ENCODE results near the gene FN1. TPM values are rescaled to one million over a fixed set of nuclear protein-coding genes. Genes with fewer than 3 reads are reported as not detected.
"Not testable (repeated sequence)": the region's sequence is repeated elsewhere in the genome, so short reads cannot be mapped to it uniquely, and the experiment has no call there.

The FN1 gene
- total RNA-seq, 3 donors from 2014 or later (not counting 1 experiment from before 2014, with no cell fraction given): 0.30 TPM; not detected in 2

- no peaks in the 10 kb centered on the region for H3K36me3 Mint-ChIP-seq
- Histone ChIP-seq H3K27ac (ENCODE audit: low read length) (no peak overlapping the region), H3K4me3 (ENCODE audit: low read length) (no peak overlapping the region), H3K36me3 (ENCODE audit: control insufficient read depth, insufficient read depth, low read length) (no peaks in the 10 kb centered on the region), H3K9me3 (ENCODE audit: control insufficient read depth, insufficient read depth, low read length) (no peaks in the 10 kb centered on the region), H3K27me3 (ENCODE audit: control insufficient read depth, insufficient read depth, low read length) (peaks cover 6% of the 10 kb centered on the region), H3K4me1 (ENCODE audit: control insufficient read depth, insufficient read depth, low read length) (no peaks in the 10 kb centered on the region)
- no peaks in the 10 kb centered on the region for H3K4me1 Mint-ChIP-seq
- ATAC-seq (no peak), DNase-seq (no peak)
- peaks cover 9 to 25% of the 10 kb centered on the region in 2 donors for H3K27me3 Mint-ChIP-seq (ENCODE audit: low read depth in 2 of 2)
- H3K27ac Mint-ChIP-seq: no peak overlapping the region
- 82% methylated on average over 1 of the region's 1 CpG for WGBS (ENCODE audit: insufficient coverage)
- no peak overlapping the region for H3K4me3 Mint-ChIP-seq
- peaks cover 0 to 2% of the 10 kb centered on the region in 2 donors for H3K9me3 Mint-ChIP-seq
- TF ChIP-seq CTCF (IDR thresholded peaks at IDR 0.05): no peak
- intact Hi-C loops (cut with micrococcal nuclease): no loop called here
Measured at GRCh38 chr2:215413484-215413777, 22.4 kb downstream of the FN1 start.

DNA sequence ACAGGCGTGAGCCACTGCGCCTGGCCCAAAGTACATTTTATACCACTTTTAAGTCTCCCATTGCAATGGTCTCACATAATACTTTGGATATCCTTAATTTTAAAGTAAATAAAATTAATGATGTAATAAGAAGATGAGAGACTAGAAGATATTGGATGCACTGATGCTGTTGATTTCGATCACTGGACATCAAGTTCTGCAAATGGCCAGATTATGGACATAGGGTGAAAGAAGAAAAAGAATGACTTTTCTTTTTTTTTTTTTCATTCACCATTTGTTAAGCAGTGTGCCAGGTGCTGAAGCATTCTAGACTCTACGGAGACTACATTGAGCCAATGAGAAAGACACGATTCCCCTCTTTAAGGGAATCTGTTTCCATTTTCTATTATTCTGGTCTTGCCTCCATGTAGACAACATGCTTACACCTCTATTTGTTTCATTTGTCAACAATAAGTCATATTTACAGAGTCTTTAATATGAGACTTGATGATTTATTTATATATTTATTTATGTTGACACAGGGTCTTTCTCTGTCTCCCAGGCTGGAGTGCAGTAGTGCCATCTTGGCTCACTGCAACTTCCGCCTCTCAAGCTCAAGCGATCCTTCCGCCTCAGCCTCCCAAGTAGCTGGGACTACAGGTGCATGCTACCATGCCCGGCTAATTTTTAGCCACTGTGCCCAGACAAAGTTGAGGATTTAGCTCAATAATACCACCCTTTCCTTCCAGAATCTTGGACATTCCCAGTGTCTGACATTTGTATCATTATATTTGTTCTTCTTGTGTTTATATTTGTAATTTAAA, 23.7 kb downstream of the FN1 start:
- no peaks in the 10 kb centered on the region for H3K4me1 Mint-ChIP-seq
- Histone ChIP-seq H3K4me3 (ENCODE audit: low read length) (no peak overlapping the region), H3K4me1 (ENCODE audit: control insufficient read depth, insufficient read depth, low read length) (no peaks in the 10 kb centered on the region), H3K27me3 (ENCODE audit: control insufficient read depth, insufficient read depth, low read length) (peaks cover 6% of the 10 kb centered on the region), H3K36me3 (ENCODE audit: control insufficient read depth, insufficient read depth, low read length) (no peaks in the 10 kb centered on the region), H3K27ac (ENCODE audit: low read length) (no peak overlapping the region), H3K9me3 (ENCODE audit: control insufficient read depth, insufficient read depth, low read length) (no peaks in the 10 kb centered on the region)
- H3K4me3 Mint-ChIP-seq: no peak overlapping the region
- ATAC-seq: no peak
- no peak for TF ChIP-seq CTCF (IDR thresholded peaks at IDR 0.05)
- peaks cover 0 to 2% of the 10 kb centered on the region in 2 donors for H3K9me3 Mint-ChIP-seq
- H3K27me3 Mint-ChIP-seq (ENCODE audit: low read depth in 2 of 2): peaks cover 7 to 17% of the 10 kb centered on the region in 2 donors
- intact Hi-C loops (cut with micrococcal nuclease): no loop called here
- 97% methylated on average over 9 of the region's 9 CpGs for WGBS (ENCODE audit: insufficient coverage)
- DNase-seq: no peak
- H3K27ac Mint-ChIP-seq: no peak overlapping the region
- H3K36me3 Mint-ChIP-seq: no peaks in the 10 kb centered on the region

DNA sequence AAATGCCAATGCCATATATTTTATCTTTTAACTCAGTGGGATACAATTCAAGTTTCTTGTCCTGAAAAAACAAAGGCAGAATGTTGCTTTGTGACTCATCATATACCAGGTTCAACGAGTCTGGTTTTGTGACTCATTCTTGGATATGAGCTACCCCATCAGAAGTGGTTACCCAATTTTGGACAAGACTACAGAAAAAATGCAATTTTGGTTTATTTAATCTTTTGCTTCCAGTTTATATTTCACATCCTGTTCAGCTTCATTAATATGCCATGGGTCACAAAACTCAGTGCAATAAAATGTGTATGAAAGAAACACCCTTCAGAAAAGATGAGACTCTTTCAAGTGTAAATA, 25.0 kb downstream of the FN1 start:
- Mint-ChIP-seq H3K27me3 (ENCODE audit: low read depth in 2 of 2) (peaks cover 8 to 17% of the 10 kb centered on the region in 2 donors), H3K27ac (no peak overlapping the region), H3K4me1 (no peaks in the 10 kb centered on the region), H3K36me3 (no peaks in the 10 kb centered on the region), H3K9me3 (peaks cover 0 to 2% of the 10 kb centered on the region in 2 donors), H3K4me3 (no peak overlapping the region)
- DNase-seq: no peak
- H3K4me1 ChIP-seq (ENCODE audit: control insufficient read depth, insufficient read depth, low read length): no peaks in the 10 kb centered on the region
- no peak overlapping the region for H3K27ac ChIP-seq (ENCODE audit: low read length)
- H3K36me3 ChIP-seq (ENCODE audit: control insufficient read depth, insufficient read depth, low read length): no peaks in the 10 kb centered on the region
- H3K27me3 ChIP-seq (ENCODE audit: control insufficient read depth, insufficient read depth, low read length): peaks cover 6% of the 10 kb centered on the region
- TF ChIP-seq CTCF (IDR thresholded peaks at IDR 0.05): no peak
- intact Hi-C loops (cut with micrococcal nuclease): no loop called here
- no peaks in the 10 kb centered on the region for H3K9me3 ChIP-seq (ENCODE audit: control insufficient read depth, insufficient read depth, low read length)
- no peak overlapping the region for H3K4me3 ChIP-seq (ENCODE audit: low read length)
- WGBS (ENCODE audit: insufficient coverage): 14% methylated on average over 1 of the region's 1 CpG
- no peak for ATAC-seq

DNA sequence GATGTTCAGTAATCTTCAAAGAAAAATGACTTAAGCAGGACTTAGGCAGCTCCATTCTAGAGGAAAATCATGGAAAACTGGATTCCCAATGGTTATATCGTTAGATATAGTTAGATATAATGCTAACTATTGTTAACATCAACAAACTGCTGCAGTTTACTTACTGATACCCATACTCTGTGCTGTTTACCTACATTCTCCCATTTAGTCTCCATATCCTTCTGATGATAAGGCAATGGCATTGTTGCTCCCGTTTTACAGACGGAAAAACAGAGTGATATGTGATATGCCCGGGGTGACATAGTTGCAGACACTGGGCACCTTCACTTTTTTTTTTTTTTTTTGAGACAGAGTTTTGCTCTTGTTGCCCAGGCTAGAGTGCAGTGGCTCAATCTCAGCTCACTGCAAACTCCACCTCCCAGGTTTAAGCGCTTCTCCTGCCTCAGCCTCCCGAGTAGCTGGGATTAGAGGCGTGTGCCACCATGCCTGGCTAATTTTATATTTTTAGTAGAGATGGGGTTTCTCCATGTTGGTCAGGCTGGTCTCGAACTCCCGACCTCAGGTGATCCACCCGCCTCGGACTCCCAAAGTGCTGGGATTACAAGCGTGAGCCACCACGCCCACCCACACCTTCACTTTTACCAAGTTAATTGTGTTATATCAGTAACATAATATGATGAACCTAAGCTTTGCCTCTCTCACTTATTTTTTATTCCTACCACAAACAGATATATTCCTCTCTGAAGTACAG, 25.5 kb downstream of the FN1 start:
- H3K4me3 Mint-ChIP-seq, H3K4me1 Mint-ChIP-seq: not testable (repeated sequence)

More for the DNA sequence above, 25.5 kb downstream of the FN1 start:
- H3K27ac ChIP-seq (ENCODE audit: low read length); H3K27ac Mint-ChIP-seq; H3K9me3 Mint-ChIP-seq; H3K4me3 ChIP-seq (ENCODE audit: low read length); H3K4me1 ChIP-seq (ENCODE audit: control insufficient read depth, insufficient read depth, low read length); H3K36me3 ChIP-seq (ENCODE audit: control insufficient read depth, insufficient read depth, low read length); DNase-seq; intact Hi-C loops (cut with micrococcal nuclease); ATAC-seq; H3K27me3 ChIP-seq (ENCODE audit: control insufficient read depth, insufficient read depth, low read length); H3K9me3 ChIP-seq (ENCODE audit: control insufficient read depth, insufficient read depth, low read length); H3K36me3 Mint-ChIP-seq: not testable (repeated sequence)
- peaks cover 10 to 17% of the 10 kb centered on the region in 2 donors for H3K27me3 Mint-ChIP-seq (ENCODE audit: low read depth in 2 of 2)
- 83% methylated on average over 5 of the region's 13 CpGs for WGBS (ENCODE audit: insufficient coverage)
